Subcutaneous adipose tissue (tissue), 4 donors: ENCODE results near the gene ASPN. TPM values are rescaled to one million over a fixed set of nuclear protein-coding genes. Genes with fewer than 3 reads are reported as not detected.

Source experiments
- total RNA-seq, 4 donors: library from RNA; depleted of rRNA; stranded (reverse); fragments of >200 nt; gene quantifications; one replicate each; pipeline ENCODE4 v1.1.0, GENCODE V29; 2016
- TF ChIP-seq, protein P1 (sequence below): fragments of 450-650 bp; IDR thresholded peaks from one replicate; pipeline ENCODE4 v1.5.1; 2016; ENCODE audit warnings: low read depth, mild to moderate bottlenecking, control low read depth, antibody characterized with exemption, moderate library complexity

ASPN gene
- total RNA-seq, 4 donors from 2014 or later: 6.6 to 18.4 (median 9.8) TPM

DNA sequence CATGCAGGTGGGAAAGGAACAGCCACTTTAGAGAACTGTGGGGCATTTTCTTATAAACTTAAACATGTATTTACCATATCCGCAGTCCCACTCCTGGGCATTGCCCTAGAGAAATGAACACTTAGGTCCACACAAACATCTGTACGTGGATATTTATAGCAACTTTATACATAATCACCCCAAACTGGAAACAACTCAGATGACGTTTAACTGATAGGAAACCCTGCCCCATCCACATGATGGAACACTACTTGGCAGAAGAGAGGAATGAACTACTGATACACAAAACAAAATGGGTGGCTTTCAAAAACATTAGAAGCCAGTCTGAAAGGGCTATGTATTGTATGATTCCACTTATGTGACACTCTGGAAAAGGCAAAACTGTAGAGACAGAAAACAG is 31.0 kb upstream of the ASPN start:
- TF ChIP-seq, protein P1, sequence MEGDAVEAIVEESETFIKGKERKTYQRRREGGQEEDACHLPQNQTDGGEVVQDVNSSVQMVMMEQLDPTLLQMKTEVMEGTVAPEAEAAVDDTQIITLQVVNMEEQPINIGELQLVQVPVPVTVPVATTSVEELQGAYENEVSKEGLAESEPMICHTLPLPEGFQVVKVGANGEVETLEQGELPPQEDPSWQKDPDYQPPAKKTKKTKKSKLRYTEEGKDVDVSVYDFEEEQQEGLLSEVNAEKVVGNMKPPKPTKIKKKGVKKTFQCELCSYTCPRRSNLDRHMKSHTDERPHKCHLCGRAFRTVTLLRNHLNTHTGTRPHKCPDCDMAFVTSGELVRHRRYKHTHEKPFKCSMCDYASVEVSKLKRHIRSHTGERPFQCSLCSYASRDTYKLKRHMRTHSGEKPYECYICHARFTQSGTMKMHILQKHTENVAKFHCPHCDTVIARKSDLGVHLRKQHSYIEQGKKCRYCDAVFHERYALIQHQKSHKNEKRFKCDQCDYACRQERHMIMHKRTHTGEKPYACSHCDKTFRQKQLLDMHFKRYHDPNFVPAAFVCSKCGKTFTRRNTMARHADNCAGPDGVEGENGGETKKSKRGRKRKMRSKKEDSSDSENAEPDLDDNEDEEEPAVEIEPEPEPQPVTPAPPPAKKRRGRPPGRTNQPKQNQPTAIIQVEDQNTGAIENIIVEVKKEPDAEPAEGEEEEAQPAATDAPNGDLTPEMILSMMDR: no peak

DNA sequence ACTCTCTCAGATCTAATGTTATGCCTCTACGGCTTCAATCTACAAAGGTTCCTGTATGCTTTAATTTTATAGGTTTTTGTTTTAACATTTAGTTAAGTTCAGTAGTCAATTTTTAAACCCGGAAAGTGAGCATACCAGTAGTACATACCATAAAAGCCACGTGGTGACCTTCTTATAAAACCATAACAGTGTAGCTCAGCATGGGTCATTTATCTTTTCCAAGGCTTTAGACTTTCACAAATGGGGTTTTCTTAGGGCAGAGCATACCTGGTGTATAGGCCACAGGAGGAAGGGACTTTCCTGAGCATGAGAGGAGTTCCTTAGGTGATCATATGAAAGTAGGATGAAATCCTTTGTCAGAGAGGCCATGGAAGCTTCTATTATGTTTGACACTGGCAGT is 30.3 kb upstream of the ASPN start:
- TF ChIP-seq, protein P1: no peak

DNA sequence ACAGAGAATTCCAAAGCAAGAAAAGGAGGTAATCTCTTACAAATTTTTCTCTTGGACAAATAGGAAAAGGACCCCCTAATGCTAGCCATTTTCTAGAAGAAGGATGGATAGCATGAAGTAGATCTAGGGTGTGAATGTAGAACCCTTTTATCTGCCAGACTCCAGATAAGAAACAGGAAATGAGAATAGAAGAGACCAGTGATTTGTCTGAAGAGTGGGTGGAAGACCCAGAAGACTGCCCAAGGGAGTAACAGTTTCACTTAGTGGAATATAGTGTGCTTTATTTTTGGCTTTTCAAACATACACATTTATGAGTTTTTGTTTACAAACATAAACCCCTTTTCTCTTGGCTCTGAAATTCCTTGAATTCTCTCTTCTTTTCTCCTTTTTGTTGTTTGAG is 28.4 kb upstream of the ASPN start:
- TF ChIP-seq, protein P1: no peak

DNA sequence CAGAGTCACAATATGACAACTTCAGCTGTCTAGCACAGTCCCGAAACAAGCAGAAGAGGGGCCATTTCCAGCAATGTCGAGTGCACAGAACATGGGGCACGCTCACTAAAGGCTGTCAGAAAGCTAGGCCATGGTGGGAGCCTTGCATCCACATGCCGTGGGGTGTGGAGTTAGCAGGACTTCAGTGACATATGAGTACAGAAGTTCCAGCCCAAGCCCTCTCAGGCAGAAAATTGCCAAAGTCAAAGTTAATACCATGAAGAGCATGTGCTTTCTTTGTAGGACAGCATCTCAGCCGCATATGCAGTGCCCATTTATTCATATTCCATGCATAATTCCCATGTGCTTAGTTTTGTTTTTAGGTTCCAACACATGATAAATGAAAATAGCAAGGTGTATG is 26.7 kb upstream of the ASPN start:
- TF ChIP-seq, protein P1: no peak

DNA sequence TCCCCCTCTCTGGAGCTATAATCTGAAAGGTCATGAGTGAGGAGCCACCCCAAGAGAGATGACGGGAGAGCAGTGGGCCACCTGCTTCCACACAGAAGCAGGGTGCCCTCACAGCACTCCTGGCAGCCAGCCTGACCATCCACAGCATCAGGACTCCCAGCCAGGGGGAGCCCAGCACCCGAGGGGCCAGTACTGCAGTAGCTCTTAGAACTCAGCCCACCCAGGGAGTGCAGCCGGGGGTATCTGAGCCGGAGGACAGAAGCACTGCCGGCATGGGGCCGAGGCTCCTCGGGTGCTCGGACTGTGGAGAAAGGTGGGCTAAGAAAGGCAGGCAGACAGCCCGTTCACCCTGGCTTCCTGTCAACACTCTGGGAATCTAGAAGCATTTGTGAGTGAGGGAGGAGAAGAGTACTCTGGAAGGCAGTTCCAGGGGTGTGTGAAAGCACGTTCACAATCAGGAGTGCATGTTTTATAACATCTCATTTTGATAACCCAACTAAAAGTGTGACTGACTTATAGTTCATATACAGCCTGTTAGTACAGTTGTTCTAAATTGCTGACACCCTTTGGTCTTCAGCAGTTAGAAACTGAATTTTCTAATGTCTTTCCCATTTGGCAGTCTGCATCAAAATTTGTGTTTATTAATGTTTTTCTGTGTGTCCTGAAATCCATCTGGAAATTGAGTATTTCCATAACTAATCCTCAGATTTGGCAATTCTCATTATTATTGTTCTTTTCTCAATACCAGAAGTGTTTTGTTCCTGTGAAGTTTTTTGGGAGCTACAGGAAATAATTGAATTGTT is 25.9 kb upstream of the ASPN start:
- TF ChIP-seq, protein P1: no peak

DNA sequence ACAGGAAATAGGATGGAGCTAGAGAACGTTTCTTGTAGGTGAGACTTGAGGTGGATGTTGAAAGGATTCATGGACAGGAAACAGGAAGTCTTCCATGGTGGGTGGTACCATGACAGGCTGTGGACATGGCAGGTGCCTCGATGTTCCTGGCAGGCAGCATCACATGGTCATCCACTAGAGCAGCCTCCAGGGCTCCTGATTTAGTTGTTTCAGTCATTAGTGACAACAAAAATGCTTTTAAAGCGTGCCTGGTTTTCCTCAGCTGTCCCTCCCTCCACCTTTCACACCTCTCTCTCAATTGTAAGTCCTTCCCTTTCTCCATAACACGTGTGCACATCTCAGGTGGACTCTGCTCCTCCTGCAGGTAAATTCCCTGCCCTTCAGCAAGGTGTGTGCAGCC is 25.2 kb upstream of the ASPN start:
- TF ChIP-seq, protein P1: no peak

DNA sequence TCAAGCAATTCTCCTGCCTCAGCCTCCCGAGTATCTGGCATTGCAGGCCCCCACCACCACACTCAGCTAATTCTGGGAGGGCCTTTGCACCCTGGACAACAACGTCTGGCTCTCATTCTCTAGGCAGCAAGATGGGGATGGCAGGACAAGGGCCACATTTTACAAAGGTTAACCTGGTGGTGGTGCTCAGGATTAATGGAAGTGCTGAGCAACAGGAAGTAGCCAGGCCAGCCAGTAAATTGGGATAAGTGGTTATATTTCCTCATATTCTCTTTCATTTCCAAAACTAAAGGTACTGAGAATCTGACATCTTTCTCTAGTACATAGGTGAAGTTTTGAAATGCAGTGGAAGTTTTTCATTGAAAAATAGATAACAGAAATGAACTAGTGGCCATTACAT is 24.7 kb upstream of the ASPN start:
- TF ChIP-seq, protein P1: no peak
